ENCODE results near the gene LRRC41. TPM values are rescaled to one million over a fixed set of nuclear protein-coding genes. Genes with fewer than 3 reads are reported as not detected.
A peak's percentile ranks its signal among the peaks of the same experiment; 100 is the strongest.

The LRRC41 gene
- total RNA-seq, 5 donors from 2014 or later (not counting 1 experiment from before 2014, with no cell fraction given) = 31.4 to 35.3 (median 34.6) TPM

DNA sequence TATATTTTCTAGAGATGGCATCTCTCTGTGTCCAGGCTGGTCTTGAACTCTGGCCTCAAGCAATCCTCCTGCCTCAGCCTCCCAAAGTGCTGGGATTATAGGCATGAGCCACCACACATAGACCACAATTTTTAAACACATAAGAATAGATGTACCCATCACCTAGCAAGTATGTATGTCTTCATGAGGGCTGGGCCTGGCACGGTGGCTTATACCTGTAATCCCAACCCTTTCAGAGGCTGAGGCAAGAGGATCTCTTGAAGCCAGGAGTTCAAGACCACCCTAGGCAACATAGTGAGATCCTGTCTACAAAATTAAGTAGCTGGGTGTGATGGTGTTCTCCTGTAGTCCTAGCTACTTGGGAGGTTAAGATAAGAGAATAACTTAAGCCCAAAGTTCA lies 13.9 kb upstream of the LRRC41 start:
- Histone ChIP-seq H3K27me3 (replicated peaks in 1 of 2; ENCODE audit: control insufficient read depth in 2 of 2, extremely low read depth in 1 of 2, insufficient read depth in 2 of 2, low read length in 1 of 2) (no peaks in the 10 kb centered on the region), H3K36me3 (ENCODE audit: control insufficient read depth in 2 of 2, extremely low read depth in 1 of 2, insufficient read depth in 1 of 2, low read length in 1 of 2) (peaks cover 0 to 39% of the 10 kb centered on the region in 2 donors), H3K9me3 (no peaks in the 10 kb centered on the region), H3K27ac (ENCODE audit: low read length) (no peak overlapping the region), H3K4me3 (ENCODE audit: control insufficient read depth in 1 of 2, extremely low read depth in 1 of 2, low read length in 1 of 2) (no peak overlapping the region), H3K4me1 (ENCODE audit: control insufficient read depth in 1 of 2, extremely low read depth in 1 of 2, insufficient read depth in 2 of 2, low read length in 2 of 2) (no peaks in the 10 kb centered on the region)
- ChIA-PET POLR2A (interaction anchor here in 1 of 2 donors (0.7 kb wide), 1 partner anchor 21 kb away, joined by 4 read pairs; no protein-coding TSS in a partner anchor), CTCF (no interaction called here)
- WGBS (ENCODE audit: insufficient coverage) = no CpG with 5 or more reads among the region's 1 CpG
- no peak overlapping the region for H3K4me3 Mint-ChIP-seq
- DNase-seq (no peak), ATAC-seq (replicated peaks in 1 of 4) (no peak)
- H3K4me1 Mint-ChIP-seq = no peaks in the 10 kb centered on the region
- H3K9me3 Mint-ChIP-seq = no peaks in the 10 kb centered on the region
- H3K36me3 Mint-ChIP-seq = peaks cover 20% of the 10 kb centered on the region
- no peaks in the 10 kb centered on the region for H3K27me3 Mint-ChIP-seq
- H3K27ac Mint-ChIP-seq = no peak overlapping the region

DNA sequence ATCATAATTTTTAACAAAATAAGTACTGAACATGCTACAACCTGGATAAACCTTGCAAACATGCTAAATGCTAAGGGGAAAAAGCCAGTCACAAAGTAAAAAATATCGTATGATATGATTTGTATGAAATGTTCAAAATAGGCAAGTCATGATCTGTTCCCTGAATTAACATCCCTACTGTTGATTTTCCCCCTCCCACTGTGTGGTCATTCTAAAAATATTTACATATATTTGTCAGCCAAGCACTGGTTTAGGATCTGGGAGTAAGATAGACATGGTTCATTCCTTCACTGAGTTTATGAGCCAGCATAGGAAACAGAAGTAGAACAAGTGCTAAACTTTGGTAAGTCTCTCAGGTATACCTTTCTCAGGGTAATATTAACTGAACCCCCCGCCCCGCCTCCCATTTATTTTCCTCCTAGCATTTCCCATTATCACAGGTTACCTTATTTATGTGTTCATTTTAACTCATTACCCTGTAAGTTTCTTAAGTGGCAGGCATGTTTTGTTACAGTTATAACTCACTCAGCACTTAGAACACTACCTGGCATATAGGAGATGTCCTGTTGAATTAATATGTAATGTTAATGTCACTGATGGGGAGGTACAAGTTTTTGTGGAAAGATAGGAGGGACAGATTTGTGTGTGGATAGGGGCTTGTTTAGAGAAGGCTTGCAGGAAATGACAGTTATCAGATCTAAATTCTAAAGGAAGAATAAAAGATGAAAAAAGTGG lies 12.4 kb upstream of the LRRC41 start:
- Histone ChIP-seq H3K9me3 (no peaks in the 10 kb centered on the region), H3K36me3 (ENCODE audit: control insufficient read depth in 2 of 2, extremely low read depth in 1 of 2, insufficient read depth in 1 of 2, low read length in 1 of 2) (peaks cover 0 to 50% of the 10 kb centered on the region in 2 donors), H3K4me3 (ENCODE audit: control insufficient read depth in 1 of 2, extremely low read depth in 1 of 2, low read length in 1 of 2) (no peak overlapping the region), H3K4me1 (ENCODE audit: control insufficient read depth in 1 of 2, extremely low read depth in 1 of 2, insufficient read depth in 2 of 2, low read length in 2 of 2) (no peaks in the 10 kb centered on the region), H3K27ac (ENCODE audit: low read length) (no peak overlapping the region), H3K27me3 (replicated peaks in 1 of 2; ENCODE audit: control insufficient read depth in 2 of 2, extremely low read depth in 1 of 2, insufficient read depth in 2 of 2, low read length in 1 of 2) (no peaks in the 10 kb centered on the region)
- ChIA-PET CTCF (no interaction called here), POLR2A (no interaction called here)
- WGBS (ENCODE audit: insufficient coverage) = no CpG with 5 or more reads among the region's 3 CpGs
- DNase-seq (no peak), ATAC-seq (replicated peaks in 1 of 4) (no peak)
- no peak overlapping the region for H3K27ac Mint-ChIP-seq
- no peak overlapping the region for H3K4me3 Mint-ChIP-seq
- H3K36me3 Mint-ChIP-seq = peaks cover 23% of the 10 kb centered on the region
- H3K4me1 Mint-ChIP-seq = no peaks in the 10 kb centered on the region
- no peaks in the 10 kb centered on the region for H3K27me3 Mint-ChIP-seq
- no peaks in the 10 kb centered on the region for H3K9me3 Mint-ChIP-seq

DNA sequence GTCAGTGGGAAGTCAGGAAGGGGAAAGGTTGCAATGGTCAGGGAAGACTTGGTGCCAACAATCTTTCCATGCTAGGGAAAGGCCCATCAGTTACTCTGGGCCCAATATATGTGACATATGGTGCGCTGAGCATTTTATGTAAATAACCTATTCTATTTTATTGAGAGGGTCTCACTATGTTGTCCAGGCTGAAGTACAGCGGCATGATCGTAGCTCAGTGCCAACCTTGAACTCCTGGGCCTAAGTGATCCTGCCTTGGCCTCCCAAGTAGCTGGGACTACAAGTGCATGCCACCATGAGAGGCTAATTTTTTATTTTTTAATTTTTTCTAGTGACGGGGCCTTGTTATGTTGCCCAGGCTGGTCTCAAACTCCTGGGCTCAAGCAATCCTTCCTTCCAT lies 6.9 kb upstream of the LRRC41 start:
- CTCF ChIA-PET = no interaction called here
- H3K27me3 Mint-ChIP-seq = no peaks in the 10 kb centered on the region
- no peaks in the 10 kb centered on the region for H3K9me3 ChIP-seq
- no peaks in the 10 kb centered on the region for H3K27me3 ChIP-seq (replicated peaks in 1 of 2; ENCODE audit: control insufficient read depth in 2 of 2, extremely low read depth in 1 of 2, insufficient read depth in 2 of 2, low read length in 1 of 2)
- no peak overlapping the region for H3K4me3 Mint-ChIP-seq
- DNase-seq (no peak), ATAC-seq (replicated peaks in 1 of 4) (no peak)
- H3K4me1 ChIP-seq (ENCODE audit: control insufficient read depth in 1 of 2, extremely low read depth in 1 of 2, insufficient read depth in 2 of 2, low read length in 2 of 2) = peaks cover 7 to 21% of the 10 kb centered on the region in 2 experiments
- no peak overlapping the region for H3K27ac Mint-ChIP-seq
- POLR2A ChIA-PET = no interaction called here
- WGBS (ENCODE audit: insufficient coverage) = 94% methylated on average over 3 of the region's 4 CpGs
- H3K4me1 Mint-ChIP-seq = peaks cover 23 to 31% (median 25%) of the 10 kb centered on the region in 3 donors
- peaks cover 27% of the 10 kb centered on the region for H3K36me3 Mint-ChIP-seq
- no peak overlapping the region for H3K27ac ChIP-seq (ENCODE audit: low read length)
- peaks cover 11 to 49% of the 10 kb centered on the region in 2 donors for H3K36me3 ChIP-seq (ENCODE audit: control insufficient read depth in 2 of 2, extremely low read depth in 1 of 2, insufficient read depth in 1 of 2, low read length in 1 of 2)
- H3K4me3 ChIP-seq (ENCODE audit: control insufficient read depth in 1 of 2, extremely low read depth in 1 of 2, low read length in 1 of 2) = no peak overlapping the region
- no peaks in the 10 kb centered on the region for H3K9me3 Mint-ChIP-seq

DNA sequence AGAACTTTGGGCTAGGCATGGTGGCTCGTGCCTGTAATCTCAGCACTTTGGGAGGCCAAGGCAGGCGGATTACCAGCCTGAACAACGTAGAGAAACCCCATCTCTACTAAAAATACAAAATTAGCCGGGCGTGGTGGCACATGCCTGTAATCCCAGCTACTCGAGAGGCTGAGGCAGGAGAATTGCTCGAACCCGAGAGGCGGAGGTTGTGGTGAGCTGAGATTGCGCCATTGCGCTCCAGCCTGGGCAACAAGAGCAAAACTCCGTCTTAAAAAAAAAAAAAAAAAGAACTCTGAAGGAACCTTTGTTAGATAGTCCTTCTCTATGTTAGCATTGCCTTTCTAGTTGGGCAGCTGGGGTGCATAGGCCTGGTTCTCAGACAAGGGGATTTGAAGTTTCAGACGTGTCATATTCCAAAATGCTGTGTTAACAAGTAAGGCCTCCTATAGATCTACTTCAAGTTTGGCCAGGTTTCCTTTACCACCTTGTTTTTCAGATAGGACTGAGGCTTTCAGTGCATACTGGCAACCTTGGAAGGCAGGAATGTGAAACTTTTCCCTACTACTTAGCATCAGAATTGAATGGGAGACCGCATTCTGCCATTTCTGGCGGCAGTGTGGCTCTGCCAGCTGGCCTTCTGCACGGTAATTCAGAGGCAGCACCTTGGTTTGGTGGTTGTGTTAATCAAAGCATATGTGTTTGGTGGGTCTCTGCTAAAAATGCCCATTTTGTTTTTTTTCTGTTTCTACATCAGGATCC lies 6.2 kb upstream of the LRRC41 start:
- Mint-ChIP-seq H3K9me3 (no peaks in the 10 kb centered on the region), H3K4me1 (peaks cover 30 to 38% (median 31%) of the 10 kb centered on the region in 3 donors), H3K27me3 (no peaks in the 10 kb centered on the region), H3K36me3 (peaks cover 23% of the 10 kb centered on the region), H3K4me3 (no peak overlapping the region), H3K27ac (no peak overlapping the region)
- peaks cover 9 to 29% of the 10 kb centered on the region in 2 experiments for H3K4me1 ChIP-seq (ENCODE audit: control insufficient read depth in 1 of 2, extremely low read depth in 1 of 2, insufficient read depth in 2 of 2, low read length in 2 of 2)
- H3K36me3 ChIP-seq (ENCODE audit: control insufficient read depth in 2 of 2, extremely low read depth in 1 of 2, insufficient read depth in 1 of 2, low read length in 1 of 2) = peaks cover 11 to 45% of the 10 kb centered on the region in 2 donors
- ChIA-PET POLR2A (interaction anchor here in 1 of 2 donors (0.6 to 0.7 kb wide), 2 partner anchors 19 to 47 kb away, joined by 3 to 4 read pairs; no protein-coding TSS in a partner anchor), CTCF (no interaction called here)
- H3K27me3 ChIP-seq (replicated peaks in 1 of 2; ENCODE audit: control insufficient read depth in 2 of 2, extremely low read depth in 1 of 2, insufficient read depth in 2 of 2, low read length in 1 of 2) = no peaks in the 10 kb centered on the region
- H3K27ac ChIP-seq (ENCODE audit: low read length) = no peak overlapping the region
- ATAC-seq (replicated peaks in 1 of 4) (no peak), DNase-seq (no peak)
- no peak overlapping the region for H3K4me3 ChIP-seq (ENCODE audit: control insufficient read depth in 1 of 2, extremely low read depth in 1 of 2, low read length in 1 of 2)
- H3K9me3 ChIP-seq = no peaks in the 10 kb centered on the region
- 87% methylated on average over 6 of the region's 16 CpGs for WGBS (ENCODE audit: insufficient coverage)

DNA sequence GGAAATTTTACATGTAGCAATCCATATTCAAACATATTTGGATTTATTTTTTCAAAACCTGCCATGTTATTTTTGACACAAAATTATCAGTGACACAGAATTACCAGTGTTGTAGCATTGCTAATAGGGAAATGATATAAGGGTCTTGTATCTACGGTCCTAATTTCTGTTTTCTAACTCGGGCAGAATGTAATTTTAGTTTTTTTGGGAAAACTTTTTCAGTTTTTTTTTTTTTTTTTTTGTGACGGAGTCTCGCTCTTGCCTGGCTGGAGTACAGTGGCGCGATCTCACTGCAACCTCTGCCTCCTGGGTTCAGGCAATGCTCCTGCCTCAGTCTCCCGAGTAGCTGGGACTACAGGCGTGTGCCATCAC lies 2.7 kb upstream of the LRRC41 start:
- peaks cover 14 to 48% of the 10 kb centered on the region in 2 experiments for H3K4me1 ChIP-seq (ENCODE audit: control insufficient read depth in 1 of 2, extremely low read depth in 1 of 2, insufficient read depth in 2 of 2, low read length in 2 of 2)
- H3K4me3 ChIP-seq (ENCODE audit: control insufficient read depth in 1 of 2, extremely low read depth in 1 of 2, low read length in 1 of 2) = no peak overlapping the region
- ChIA-PET CTCF (no interaction called here), POLR2A (no interaction called here)
- H3K27me3 Mint-ChIP-seq = no peaks in the 10 kb centered on the region
- H3K36me3 Mint-ChIP-seq = peaks cover 16% of the 10 kb centered on the region
- H3K4me1 Mint-ChIP-seq = peaks cover 44 to 54% (median 47%) of the 10 kb centered on the region in 3 donors
- H3K27ac ChIP-seq (ENCODE audit: low read length) = no peak overlapping the region
- DNase-seq (no peak), ATAC-seq (replicated peaks in 1 of 4) (no peak)
- no peak overlapping the region for H3K27ac Mint-ChIP-seq
- H3K4me3 Mint-ChIP-seq = peak overlapping the region in 2 of 3 donors; percentile 25 to 98
- peaks cover 11 to 19% of the 10 kb centered on the region in 2 donors for H3K36me3 ChIP-seq (ENCODE audit: control insufficient read depth in 2 of 2, extremely low read depth in 1 of 2, insufficient read depth in 1 of 2, low read length in 1 of 2)
- WGBS (ENCODE audit: insufficient coverage) = 87% methylated on average over 3 of the region's 8 CpGs
- no peaks in the 10 kb centered on the region for H3K27me3 ChIP-seq (replicated peaks in 1 of 2; ENCODE audit: control insufficient read depth in 2 of 2, extremely low read depth in 1 of 2, insufficient read depth in 2 of 2, low read length in 1 of 2)
- H3K9me3 Mint-ChIP-seq = no peaks in the 10 kb centered on the region
- H3K9me3 ChIP-seq = no peaks in the 10 kb centered on the region

DNA sequence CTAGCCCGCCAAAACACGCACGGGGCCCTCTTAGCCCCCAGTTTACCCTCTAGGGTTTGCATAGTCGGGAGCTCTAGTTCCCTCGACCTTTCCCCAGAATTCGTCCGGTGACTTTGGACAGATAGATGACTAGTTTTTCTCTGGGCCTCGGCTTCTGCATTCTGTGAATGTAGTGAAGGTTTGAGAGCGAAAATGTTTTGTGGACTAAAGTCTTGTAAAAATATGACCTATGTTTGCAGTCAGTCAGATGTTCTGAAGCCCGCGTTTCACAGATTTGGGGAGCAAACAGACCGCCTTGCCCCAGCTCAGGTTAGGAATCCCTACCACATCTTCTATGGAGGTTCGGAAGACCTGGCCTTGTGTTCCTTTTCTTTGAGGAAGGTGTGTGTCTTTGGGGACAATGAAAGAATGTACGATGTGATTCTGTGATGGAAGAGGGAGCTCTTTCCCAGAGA lies 483 bp upstream of the LRRC41 start:
- H3K4me1 Mint-ChIP-seq = peaks cover 53 to 65% (median 56%) of the 10 kb centered on the region in 3 donors
- 0% methylated on average over 5 of the region's 14 CpGs for WGBS (ENCODE audit: insufficient coverage)
- H3K4me1 ChIP-seq (ENCODE audit: control insufficient read depth in 1 of 2, extremely low read depth in 1 of 2, insufficient read depth in 2 of 2, low read length in 2 of 2) = peaks cover 14 to 55% of the 10 kb centered on the region in 2 experiments
- no peak for ATAC-seq (replicated peaks in 1 of 4)
- peak overlapping the region; percentile 84 to 91 for H3K4me3 ChIP-seq (ENCODE audit: control insufficient read depth in 1 of 2, extremely low read depth in 1 of 2, low read length in 1 of 2)
- no peaks in the 10 kb centered on the region for H3K9me3 Mint-ChIP-seq
- peaks cover 0 to 6% of the 10 kb centered on the region in 2 donors for H3K36me3 ChIP-seq (ENCODE audit: control insufficient read depth in 2 of 2, extremely low read depth in 1 of 2, insufficient read depth in 1 of 2, low read length in 1 of 2)
- H3K27ac ChIP-seq (ENCODE audit: low read length) = peak overlapping the region; percentile 85
- H3K4me3 Mint-ChIP-seq = peak overlapping the region; percentile 94 to 98 (median 96)
- POLR2A ChIA-PET = interaction anchor here (0.6 to 1.4 kb wide), 8 partner anchors 10 to 1672 kb away, joined by 3 to 18 read pairs (median 4); partner anchors contain the start of genes NSUN4 (in 1 of the 2) and RAD54L (in 1 of the 2)
- H3K9me3 ChIP-seq = no peaks in the 10 kb centered on the region
- DNase-seq = peak in 1 of 35 experiments; percentile 23
- peak overlapping the region; percentile 95 to 96 for H3K27ac Mint-ChIP-seq
- peaks cover 2% of the 10 kb centered on the region for H3K36me3 Mint-ChIP-seq
- H3K27me3 Mint-ChIP-seq = no peaks in the 10 kb centered on the region
- no peaks in the 10 kb centered on the region for H3K27me3 ChIP-seq (replicated peaks in 1 of 2; ENCODE audit: control insufficient read depth in 2 of 2, extremely low read depth in 1 of 2, insufficient read depth in 2 of 2, low read length in 1 of 2)
- CTCF ChIA-PET = interaction anchor here (0.6 to 2.1 kb wide), 6 partner anchors 20 to 57 kb away, joined by 3 to 6 read pairs (median 3); partner anchors contain the start of gene RAD54L (in 1 of the 2)

All from T-cell (primary cell).